Uterus (tissue), 4 donors: Measurements from ENCODE around the gene SLC4A1AP. TPM values are rescaled to one million over a fixed set of nuclear protein-coding genes. Genes with fewer than 3 reads are reported as not detected.

Experiments
- DNase-seq, 2 donors: peaks; one replicate each; pipeline ENCODE4 v3.0.0-alpha.2; 2019 to 2020
- H3K27ac ChIP-seq, 2 donors: fragments of 200-600 bp; sonication (generic); 1 replicate in 1 of 2; 2 replicates in 1 of 2; pipeline ENCODE4 v1.5.1; 2016 to 2018
- H3K27me3 ChIP-seq, 2 donors: fragments of 200-600 bp; sonication (generic); one replicate each; pipeline ENCODE4 v1.5.1; 2018 to 2019; ENCODE audit warnings: control low read depth in 1 of 2
- H3K36me3 ChIP-seq, 2 donors: fragments of 200-600 bp; sonication (generic); one replicate each; pipeline ENCODE4 v1.5.1; 2019; ENCODE audit warnings: control low read depth in 1 of 2
- H3K4me1 ChIP-seq, 2 donors: fragments of 200-600 bp; sonication (generic); one replicate each; pipeline ENCODE4 v1.5.1; 2018 to 2019; ENCODE audit warnings: control low read depth in 1 of 2
- H3K4me3 ChIP-seq, 2 donors: fragments of 200-600 bp; sonication (generic); 1 replicate in 1 of 2; 2 replicates in 1 of 2; pipeline ENCODE4 v1.5.1; 2018 to 2019; ENCODE audit warnings: mild to moderate bottlenecking in 1 of 2
- H3K9me3 ChIP-seq, 2 donors: fragments of 200-600 bp; sonication (generic); one replicate each; pipeline ENCODE4 v1.5.1; 2019; ENCODE audit warnings: control low read depth in 1 of 2
- POLR2A ChIP-seq, 2 donors: fragments of 450-650 bp; IDR thresholded peaks; one replicate each; pipeline ENCODE4 v1.6.1; 2016; ENCODE audit warnings: antibody characterized with exemption in 2 of 2, mild to moderate bottlenecking in 1 of 2, moderate library complexity in 1 of 2
- intact Hi-C: fragments of 100-400 bp; cut with DNase I; formaldehyde crosslinking; loops from one replicate; pipeline ENCODE4 v1.15.1; 2023; ENCODE audit warnings: low total_unique reads
- total RNA-seq, 4 donors: library from RNA; depleted of rRNA in 3 of 4; stranded (reverse); fragments of >200 nt in 3 of 4; gene quantifications; one replicate each; pipeline versions ENCODE4 v1.1.0 to v1.2.4, GENCODE V29; 2014 to 2023
- TF ChIP-seq, protein P1 (sequence below), 4 experiments: fragments of 200-600 bp in 2 of 4; fragments of 450-650 bp in 2 of 4; sonication (generic) in 2 of 4; IDR thresholded peaks; one replicate each; pipeline ENCODE4 v1.5.1; 2016 to 2019; ENCODE audit warnings: antibody characterized with exemption in 4 of 4, mild to moderate bottlenecking in 2 of 4, moderate library complexity in 1 of 4
- donor health status: DM: yes; HTN: yes; CAD: no.

Gene SLC4A1AP
- total RNA-seq, 4 donors from 2014 or later = 15.0 to 23.8 (median 23.1) TPM

DNA sequence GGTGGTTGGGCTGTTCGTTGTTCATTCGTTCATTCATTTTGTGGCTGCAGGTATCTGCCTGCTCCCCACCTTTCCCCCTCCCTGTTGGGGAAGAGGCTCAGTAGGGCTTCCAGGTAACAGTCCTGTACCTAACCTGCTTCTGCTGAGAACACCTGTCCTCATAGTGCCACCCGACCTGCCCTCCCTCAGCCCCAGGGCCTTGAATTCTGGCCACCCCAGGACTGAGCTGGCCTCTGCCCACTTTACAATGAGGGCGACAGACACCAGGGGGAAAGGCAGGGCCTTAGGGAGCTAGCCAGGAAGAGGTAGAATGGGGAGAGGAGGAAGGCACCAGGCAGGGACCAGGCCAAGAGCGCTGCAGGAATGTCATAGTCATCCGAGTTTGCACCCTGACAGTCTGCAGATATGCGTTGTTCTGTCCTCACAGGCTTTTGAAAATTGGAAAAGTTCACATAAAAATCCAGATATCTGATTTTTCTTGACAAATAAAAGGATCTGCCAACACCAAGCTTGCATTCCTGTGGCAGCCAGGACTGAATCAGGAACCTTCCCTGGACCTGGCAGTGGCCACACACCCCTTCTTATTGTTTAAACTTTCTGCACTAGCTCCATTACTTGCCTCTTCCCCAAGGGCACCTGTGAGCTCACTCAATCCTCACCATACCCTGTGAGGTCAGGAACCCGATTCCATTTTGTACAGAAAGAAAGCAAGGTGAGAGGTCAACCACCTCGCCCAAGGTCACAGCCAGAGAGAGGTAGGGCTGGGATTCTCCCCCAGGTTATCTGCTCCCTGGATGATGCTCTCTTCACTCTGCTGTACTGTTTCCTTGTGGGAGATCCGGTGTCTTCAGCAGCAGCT, 72.6 kb downstream of the SLC4A1AP start:
- peak overlapping the region; percentile 38 to 47 for H3K4me3 ChIP-seq
- intact Hi-C loops = no loop called here
- no peaks in the 10 kb centered on the region for H3K36me3 ChIP-seq
- TF ChIP-seq, protein P1, sequence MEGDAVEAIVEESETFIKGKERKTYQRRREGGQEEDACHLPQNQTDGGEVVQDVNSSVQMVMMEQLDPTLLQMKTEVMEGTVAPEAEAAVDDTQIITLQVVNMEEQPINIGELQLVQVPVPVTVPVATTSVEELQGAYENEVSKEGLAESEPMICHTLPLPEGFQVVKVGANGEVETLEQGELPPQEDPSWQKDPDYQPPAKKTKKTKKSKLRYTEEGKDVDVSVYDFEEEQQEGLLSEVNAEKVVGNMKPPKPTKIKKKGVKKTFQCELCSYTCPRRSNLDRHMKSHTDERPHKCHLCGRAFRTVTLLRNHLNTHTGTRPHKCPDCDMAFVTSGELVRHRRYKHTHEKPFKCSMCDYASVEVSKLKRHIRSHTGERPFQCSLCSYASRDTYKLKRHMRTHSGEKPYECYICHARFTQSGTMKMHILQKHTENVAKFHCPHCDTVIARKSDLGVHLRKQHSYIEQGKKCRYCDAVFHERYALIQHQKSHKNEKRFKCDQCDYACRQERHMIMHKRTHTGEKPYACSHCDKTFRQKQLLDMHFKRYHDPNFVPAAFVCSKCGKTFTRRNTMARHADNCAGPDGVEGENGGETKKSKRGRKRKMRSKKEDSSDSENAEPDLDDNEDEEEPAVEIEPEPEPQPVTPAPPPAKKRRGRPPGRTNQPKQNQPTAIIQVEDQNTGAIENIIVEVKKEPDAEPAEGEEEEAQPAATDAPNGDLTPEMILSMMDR (IDR thresholded peaks at IDR 0.05) = no peak
- no peak for TF ChIP-seq POLR2A (IDR thresholded peaks at IDR 0.05)
- H3K27me3 ChIP-seq = no peaks in the 10 kb centered on the region
- H3K9me3 ChIP-seq = no peaks in the 10 kb centered on the region
- H3K4me1 ChIP-seq = no peaks in the 10 kb centered on the region
- peak overlapping the region; percentile 79 to 84 for H3K27ac ChIP-seq
- no peak for DNase-seq

DNA sequence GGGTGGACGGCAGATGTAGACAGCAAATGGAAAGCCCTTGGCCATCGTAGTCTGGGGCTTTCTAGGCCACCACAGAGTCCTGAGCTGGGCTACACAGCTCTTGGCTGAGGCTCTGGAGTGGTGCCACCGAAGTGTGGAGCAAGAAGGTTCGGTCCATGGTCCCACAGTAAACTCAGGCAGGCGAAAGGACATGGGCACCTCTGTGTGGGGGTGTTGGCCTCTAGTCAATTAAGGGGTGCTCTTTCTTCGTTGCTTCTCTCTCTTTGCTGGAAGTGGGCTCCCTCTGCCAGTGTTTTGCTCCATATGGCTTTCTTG, 73.2 kb downstream of the SLC4A1AP start:
- intact Hi-C loops = no loop called here
- Histone ChIP-seq H3K36me3 (no peaks in the 10 kb centered on the region), H3K4me3 (no peak overlapping the region), H3K9me3 (no peaks in the 10 kb centered on the region), H3K27me3 (no peaks in the 10 kb centered on the region), H3K27ac (peak overlapping the region; percentile 79 to 84), H3K4me1 (no peaks in the 10 kb centered on the region)
- DNase-seq = no peak
- no peak for TF ChIP-seq POLR2A (IDR thresholded peaks at IDR 0.05)
- TF ChIP-seq, protein P1 (IDR thresholded peaks at IDR 0.05) = no peak

DNA sequence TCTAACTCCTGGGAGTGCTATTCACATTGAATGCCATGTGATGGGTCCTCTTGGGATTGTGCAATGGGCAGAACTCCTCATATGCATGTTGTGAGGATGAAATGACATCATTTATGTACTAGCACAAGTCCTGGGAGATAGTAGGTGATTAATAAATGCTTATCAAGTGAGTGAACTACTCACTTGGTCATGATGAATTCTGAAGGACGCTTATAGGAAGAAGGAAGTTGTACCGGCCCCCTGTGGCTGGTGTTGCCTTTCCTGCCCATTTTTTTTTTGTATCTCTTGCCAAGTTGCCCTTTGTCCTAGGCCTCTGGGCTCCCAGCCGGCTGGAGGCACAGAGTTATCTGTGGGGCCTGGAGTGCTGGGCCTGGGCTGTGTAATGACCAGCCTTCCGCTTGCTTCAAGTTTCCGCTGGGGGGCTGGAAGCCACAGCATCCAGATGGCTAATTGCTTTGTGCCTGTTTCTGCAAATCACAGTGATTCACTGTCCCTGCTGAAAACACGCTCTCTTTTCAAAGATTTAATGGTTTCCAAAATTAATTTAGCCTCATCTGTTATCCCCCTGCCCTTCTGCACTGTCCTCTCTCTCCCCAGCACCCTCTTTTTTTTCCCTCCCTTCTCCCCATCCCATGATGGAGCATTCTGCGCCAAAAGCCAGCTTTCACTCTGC, 74.1 kb downstream of the SLC4A1AP start:
- no peaks in the 10 kb centered on the region for H3K27me3 ChIP-seq
- TF ChIP-seq, protein P1 (IDR thresholded peaks at IDR 0.05) = no peak
- no peak for TF ChIP-seq POLR2A (IDR thresholded peaks at IDR 0.05)
- H3K4me1 ChIP-seq = no peaks in the 10 kb centered on the region
- intact Hi-C loops = no loop called here
- peak overlapping the region; percentile 36 to 55 for H3K27ac ChIP-seq
- DNase-seq = peak in 1 of 2 donors; percentile 43
- no peaks in the 10 kb centered on the region for H3K9me3 ChIP-seq
- no peak overlapping the region for H3K4me3 ChIP-seq
- H3K36me3 ChIP-seq = no peaks in the 10 kb centered on the region

DNA sequence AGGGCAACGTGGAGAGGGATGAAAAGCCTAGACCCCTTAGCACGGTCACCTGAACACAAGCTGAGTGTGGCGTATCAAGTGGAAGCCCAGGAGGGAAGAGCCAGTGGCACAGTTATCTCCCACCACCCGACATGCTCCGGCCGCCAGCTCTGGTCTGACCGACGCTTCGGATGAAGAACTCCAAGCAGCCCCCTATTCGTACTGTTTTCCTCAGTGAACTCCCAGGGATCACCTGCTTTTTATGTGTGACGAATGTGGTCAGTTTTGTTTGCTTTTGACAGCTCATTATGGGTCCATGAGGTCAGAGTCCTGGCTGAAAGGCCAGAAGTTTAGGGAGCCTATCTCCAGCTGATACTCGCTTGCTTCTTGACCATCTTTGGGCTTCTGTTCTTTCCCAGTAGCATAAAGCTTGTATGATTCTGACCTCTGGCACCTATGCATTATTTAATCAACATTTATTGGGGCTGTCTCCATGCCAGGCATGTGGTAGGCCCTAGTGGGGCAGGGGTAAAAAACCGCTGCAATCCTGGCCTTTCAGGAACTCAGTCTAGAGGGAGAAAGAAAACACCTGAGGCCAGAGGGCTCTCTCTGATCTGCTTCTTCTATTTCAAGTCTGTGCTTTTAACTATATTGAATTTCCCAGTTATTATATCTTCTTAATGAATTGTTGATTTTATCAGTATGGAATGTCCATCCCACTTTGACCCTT, 74.8 kb downstream of the SLC4A1AP start:
- no peaks in the 10 kb centered on the region for H3K4me1 ChIP-seq
- no peaks in the 10 kb centered on the region for H3K27me3 ChIP-seq
- H3K36me3 ChIP-seq = no peaks in the 10 kb centered on the region
- no peak overlapping the region for H3K4me3 ChIP-seq
- H3K9me3 ChIP-seq = no peaks in the 10 kb centered on the region
- H3K27ac ChIP-seq = peak overlapping the region; percentile 36 to 47
- TF ChIP-seq, protein P1 (IDR thresholded peaks at IDR 0.05) = no peak
- no peak for TF ChIP-seq POLR2A (IDR thresholded peaks at IDR 0.05)
- intact Hi-C loops = no loop called here
- DNase-seq = no peak

DNA sequence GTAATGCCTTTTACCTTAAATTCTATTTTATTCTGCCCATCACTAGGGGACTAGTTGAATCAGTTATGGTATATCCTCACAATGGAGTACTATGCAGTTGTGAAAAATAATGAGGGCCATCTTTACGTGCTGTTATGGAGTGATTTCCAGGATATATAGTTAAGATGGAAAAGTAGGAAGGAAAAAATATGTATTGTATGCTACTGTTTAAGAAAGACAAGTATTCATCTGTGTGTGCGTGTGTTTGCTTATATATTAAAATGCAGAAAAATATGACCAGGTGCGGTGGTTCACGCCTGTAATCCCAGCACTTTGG, 75.3 kb downstream of the SLC4A1AP start:
- Histone ChIP-seq H3K4me1 (no peaks in the 10 kb centered on the region), H3K9me3 (no peaks in the 10 kb centered on the region), H3K4me3 (no peak overlapping the region), H3K36me3 (no peaks in the 10 kb centered on the region), H3K27ac (no peak overlapping the region), H3K27me3 (no peaks in the 10 kb centered on the region)
- intact Hi-C loops = no loop called here
- DNase-seq = no peak
- TF ChIP-seq POLR2A (IDR thresholded peaks at IDR 0.05) = no peak
- TF ChIP-seq, protein P1 (IDR thresholded peaks at IDR 0.05) = no peak
